Measurements from ENCODE around the gene PPIL6. TPM values are rescaled to one million over a fixed set of nuclear protein-coding genes. Genes with fewer than 3 reads are reported as not detected.

The PPIL6 gene
- polyA plus RNA-seq, 1 of the 3 experiments (the other 2 are of a cell fraction): 1.1 TPM

GRCh38 chr6:109393157-109393885 lies 47.1 kb downstream of the PPIL6 start:
- WGBS (ENCODE audit: low lambda C conversion rate): 94% methylated on average over 5 of the region's 5 CpGs
- H3F3A ChIP-seq (replicated peaks; ENCODE audit: insufficient read depth): no peaks in the 10 kb centered on the region
- H4K20me1 ChIP-seq (ENCODE audit: insufficient read depth): no peaks in the 10 kb centered on the region
- H3K4me1 ChIP-seq (ENCODE audit: control insufficient read depth in 1 of 2, insufficient read depth in 2 of 2, low read depth in 1 of 2, low read length in 1 of 2): peaks cover 2 to 7% of the 10 kb centered on the region in 2 experiments; a peak in 2 of 4 replicates
- no peak overlapping the region for H3K9ac ChIP-seq
- no peak for TF ChIP-seq ZBTB33 (IDR thresholded peaks at IDR 0.05; ENCODE audit: borderline replicate concordance, low read depth)
- TF ChIP-seq YY1 (IDR thresholded peaks at IDR 0.05; ENCODE audit: low read depth): no peak
- no peak for TF ChIP-seq FOXJ3 (CRISPR knock-in tag; IDR thresholded peaks at IDR 0.05)
- no peak for TF ChIP-seq EP300 (IDR thresholded peaks at IDR 0.05; ENCODE audit: borderline replicate concordance in 1 of 2, low read depth in 1 of 2, low read length in 1 of 2)
- TF ChIP-seq EZH2phosphoT487 (IDR thresholded peaks at IDR 0.05; ENCODE audit: borderline replicate concordance, low read depth): no peak
- TF ChIP-seq MEF2A (IDR thresholded peaks at IDR 0.05; ENCODE audit: borderline replicate concordance, low read depth): no peak
- TF ChIP-seq POLR2AphosphoS5 (IDR thresholded peaks at IDR 0.05; ENCODE audit: low read depth, low read length): no peak
- no peak for TF ChIP-seq GATA2 (CRISPR knock-in tag; IDR thresholded peaks at IDR 0.05)
- no peak for TF ChIP-seq TAF1 (IDR thresholded peaks at IDR 0.05; ENCODE audit: borderline replicate concordance, low read depth, low read length)
- TF ChIP-seq USF1 (IDR thresholded peaks at IDR 0.05; ENCODE audit: borderline replicate concordance, low read depth): no peak
- no peak for TF ChIP-seq MAX (IDR thresholded peaks at IDR 0.05; ENCODE audit: low read depth)
- no peak for TF ChIP-seq ELF1 (IDR thresholded peaks at IDR 0.05)
- no peak for TF ChIP-seq GABPA (IDR thresholded peaks at IDR 0.05; ENCODE audit: low read depth)
- TF ChIP-seq MXI1 (IDR thresholded peaks at IDR 0.05; ENCODE audit: low read depth, low read length): no peak
- TF ChIP-seq NRF1 (IDR thresholded peaks at IDR 0.05; ENCODE audit: low read depth, low read length): no peak
- TF ChIP-seq RXRA (IDR thresholded peaks at IDR 0.05; ENCODE audit: borderline replicate concordance, low read depth): no peak
- TF ChIP-seq TCF12 (IDR thresholded peaks at IDR 0.05): no peak
- no peak for TF ChIP-seq NFIC (IDR thresholded peaks at IDR 0.05; ENCODE audit: borderline replicate concordance)
- no peak for TF ChIP-seq CTCF (IDR thresholded peaks at IDR 0.05)
- TF ChIP-seq FOSL2 (IDR thresholded peaks at IDR 0.05; ENCODE audit: borderline replicate concordance, low read depth): no peak
- H2AFZ ChIP-seq (ENCODE audit: low read depth): no peak overlapping the region
- CTCF ChIA-PET: interaction anchor here (4.3 kb wide), 1 partner anchor 10 kb away, joined by 34 read pairs; the partner anchor contains the start of gene CD164
- no peak overlapping the region for H3K4me2 ChIP-seq
- H3K79me2 ChIP-seq (ENCODE audit: insufficient read depth): no peaks in the 10 kb centered on the region
- H3K9me3 ChIP-seq: no peaks in the 10 kb centered on the region
- no peak overlapping the region for H3K27ac ChIP-seq (ENCODE audit: low read depth in 2 of 2, low read length in 1 of 2)
- no peaks in the 10 kb centered on the region for H3K9me2 ChIP-seq
- POLR2A ChIA-PET: no interaction called here
- H3K36me3 ChIP-seq (replicated peaks in 1 of 2; ENCODE audit: control insufficient read depth in 1 of 2, insufficient read depth in 2 of 2, low read length in 1 of 2): no peaks in the 10 kb centered on the region
- no peak for DNase-seq
- H3K27me3 ChIP-seq (ENCODE audit: insufficient read depth): no peaks in the 10 kb centered on the region
- no peak overlapping the region for H3K4me3 ChIP-seq (ENCODE audit: low read depth in 2 of 2, low read length in 1 of 2)
